Measurements from ENCODE around the gene NOVA2.

DNA sequence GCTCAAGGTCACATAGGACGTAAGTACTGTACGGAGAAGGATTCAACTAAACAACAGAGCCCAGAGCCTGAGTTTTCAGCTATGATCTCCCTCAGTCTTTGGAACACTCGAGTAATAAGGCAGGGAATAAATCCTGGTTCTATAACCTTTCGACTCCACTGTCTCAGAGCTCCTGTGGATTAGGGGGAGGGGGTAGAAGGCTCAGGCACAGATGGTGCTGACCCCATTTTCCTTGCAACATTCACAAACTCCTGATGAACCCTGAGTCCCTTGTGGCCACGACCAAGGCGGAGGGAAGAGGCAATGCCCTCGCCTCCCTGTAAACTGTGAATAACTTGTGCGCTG, 21.4 kb downstream of the NOVA2 start:
- TF ChIP-seq, protein P1, sequence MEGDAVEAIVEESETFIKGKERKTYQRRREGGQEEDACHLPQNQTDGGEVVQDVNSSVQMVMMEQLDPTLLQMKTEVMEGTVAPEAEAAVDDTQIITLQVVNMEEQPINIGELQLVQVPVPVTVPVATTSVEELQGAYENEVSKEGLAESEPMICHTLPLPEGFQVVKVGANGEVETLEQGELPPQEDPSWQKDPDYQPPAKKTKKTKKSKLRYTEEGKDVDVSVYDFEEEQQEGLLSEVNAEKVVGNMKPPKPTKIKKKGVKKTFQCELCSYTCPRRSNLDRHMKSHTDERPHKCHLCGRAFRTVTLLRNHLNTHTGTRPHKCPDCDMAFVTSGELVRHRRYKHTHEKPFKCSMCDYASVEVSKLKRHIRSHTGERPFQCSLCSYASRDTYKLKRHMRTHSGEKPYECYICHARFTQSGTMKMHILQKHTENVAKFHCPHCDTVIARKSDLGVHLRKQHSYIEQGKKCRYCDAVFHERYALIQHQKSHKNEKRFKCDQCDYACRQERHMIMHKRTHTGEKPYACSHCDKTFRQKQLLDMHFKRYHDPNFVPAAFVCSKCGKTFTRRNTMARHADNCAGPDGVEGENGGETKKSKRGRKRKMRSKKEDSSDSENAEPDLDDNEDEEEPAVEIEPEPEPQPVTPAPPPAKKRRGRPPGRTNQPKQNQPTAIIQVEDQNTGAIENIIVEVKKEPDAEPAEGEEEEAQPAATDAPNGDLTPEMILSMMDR (IDR thresholded peaks at IDR 0.05; ENCODE audit: low read length): no peak
- TF ChIP-seq EZH2 (optimal IDR thresholded peaks at IDR 0.05; ENCODE audit: low read depth, low read length): no peak
